GM19397 (cell line): Measurements from ENCODE around the gene BBLN.
"Not testable (repeated sequence)": the region's sequence is repeated elsewhere in the genome, so short reads cannot be mapped to it uniquely, and the experiment has no call there.

ENCODE experiments used
- ATAC-seq: cut with Tn5 transposase; IDR thresholded peaks from one replicate; pipeline ENCODE4 v1.9.1; 2021; ENCODE audit warnings: mild to moderate bottlenecking, moderate library complexity; ENCODE audit not compliant: unreplicated experiment

BBLN gene

DNA sequence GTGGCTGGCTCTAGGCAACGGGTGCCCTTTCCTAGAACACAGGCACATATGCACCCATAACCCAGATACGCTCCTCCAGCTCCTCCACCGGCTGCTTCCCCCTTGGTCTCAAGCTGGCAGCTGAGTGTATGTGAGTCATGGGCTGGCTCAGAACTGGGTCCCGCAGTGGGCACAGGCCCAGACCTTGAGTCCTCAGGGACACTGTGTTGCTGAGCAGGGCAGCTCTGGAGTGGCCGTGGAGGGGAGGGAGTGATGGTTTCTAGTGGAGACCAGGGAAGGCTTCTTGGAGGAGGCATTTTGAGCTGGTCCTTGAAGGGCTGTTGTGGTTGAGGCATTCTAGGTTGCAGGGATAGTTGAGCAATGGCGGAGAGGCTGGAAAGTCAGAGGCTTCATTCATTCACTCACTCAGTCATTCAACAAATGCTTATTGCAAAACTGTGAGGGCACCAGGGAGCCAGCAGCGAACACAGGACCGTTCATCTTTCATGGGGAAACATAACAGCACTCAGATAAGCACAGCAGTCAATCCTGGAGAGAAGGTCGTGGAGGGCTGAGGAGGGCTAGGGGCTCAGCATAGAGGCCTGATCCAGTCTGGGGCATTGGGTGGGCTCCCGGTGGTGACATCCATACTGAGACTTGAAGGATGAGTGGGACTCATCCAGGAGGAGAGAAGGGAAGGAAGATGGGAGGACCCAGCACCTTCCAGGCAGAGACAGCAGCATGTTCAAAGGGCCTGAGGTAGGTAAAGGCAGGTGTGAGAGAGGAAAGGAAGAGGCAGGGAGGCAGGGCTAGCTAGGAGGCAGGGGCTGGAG lies 2.4 kb downstream of the BBLN start:
- no peak for ATAC-seq

DNA sequence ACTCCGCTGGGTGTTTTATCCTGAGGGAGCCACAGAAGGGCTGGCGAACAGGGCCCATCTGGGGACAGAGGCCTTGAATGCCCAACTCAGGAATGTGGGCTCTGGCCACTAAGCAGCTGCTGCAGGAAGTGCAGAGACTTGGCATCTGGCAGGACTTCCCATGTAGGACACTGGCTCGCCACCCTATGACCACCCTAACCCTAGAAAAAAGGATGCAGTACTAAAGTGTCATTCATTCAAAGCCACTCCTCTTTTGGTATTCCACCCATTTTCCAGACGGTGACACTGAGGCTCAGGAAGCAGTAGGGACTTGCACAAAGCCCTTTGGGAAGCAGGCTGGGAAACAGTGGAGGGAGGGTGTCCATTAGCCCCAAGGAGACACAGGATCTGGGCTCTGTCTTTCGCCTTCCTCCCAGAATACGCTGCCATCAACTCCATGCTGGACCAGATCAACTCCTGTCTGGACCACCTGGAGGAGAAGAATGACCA lies 3.0 kb downstream of the BBLN start:
- no peak for ATAC-seq

DNA sequence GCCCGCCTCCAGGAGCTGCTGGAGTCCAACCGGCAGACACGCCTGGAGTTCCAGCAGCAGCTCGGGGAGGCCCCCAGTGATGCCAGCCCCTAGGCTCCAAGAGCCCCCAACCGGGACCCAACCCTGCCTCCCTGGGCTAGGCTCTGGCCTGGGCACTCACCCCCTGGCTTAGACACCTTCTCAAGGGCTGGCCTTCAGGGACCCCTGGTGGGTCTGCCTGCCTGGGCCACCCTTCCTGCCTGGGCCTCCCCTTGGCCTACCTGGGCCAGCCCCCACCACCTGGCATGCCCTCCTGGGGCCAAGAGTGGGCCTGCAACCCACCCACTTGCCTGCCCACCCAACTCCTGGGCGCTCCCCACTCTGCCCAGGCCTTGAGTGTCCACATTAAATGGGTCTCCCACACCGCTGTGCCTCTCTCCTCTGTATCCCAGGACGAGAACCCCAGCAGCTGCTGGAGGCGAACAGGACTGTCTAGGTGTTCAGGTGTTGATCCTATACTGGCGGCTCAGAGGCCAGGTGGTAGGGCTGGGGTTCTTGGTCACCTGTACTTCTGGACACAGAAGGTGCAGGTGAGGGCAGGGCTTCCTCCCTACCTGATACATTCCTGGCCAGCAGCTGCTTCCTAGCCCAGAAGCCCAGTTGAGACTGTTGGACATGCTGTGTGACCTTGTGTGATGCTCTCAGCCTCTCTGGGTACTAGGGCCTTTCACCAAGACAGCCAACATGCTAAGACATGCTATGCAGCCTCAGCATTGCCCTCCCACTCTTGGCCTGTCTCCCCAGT lies 3.6 kb downstream of the BBLN start:
- ATAC-seq = no peak

DNA sequence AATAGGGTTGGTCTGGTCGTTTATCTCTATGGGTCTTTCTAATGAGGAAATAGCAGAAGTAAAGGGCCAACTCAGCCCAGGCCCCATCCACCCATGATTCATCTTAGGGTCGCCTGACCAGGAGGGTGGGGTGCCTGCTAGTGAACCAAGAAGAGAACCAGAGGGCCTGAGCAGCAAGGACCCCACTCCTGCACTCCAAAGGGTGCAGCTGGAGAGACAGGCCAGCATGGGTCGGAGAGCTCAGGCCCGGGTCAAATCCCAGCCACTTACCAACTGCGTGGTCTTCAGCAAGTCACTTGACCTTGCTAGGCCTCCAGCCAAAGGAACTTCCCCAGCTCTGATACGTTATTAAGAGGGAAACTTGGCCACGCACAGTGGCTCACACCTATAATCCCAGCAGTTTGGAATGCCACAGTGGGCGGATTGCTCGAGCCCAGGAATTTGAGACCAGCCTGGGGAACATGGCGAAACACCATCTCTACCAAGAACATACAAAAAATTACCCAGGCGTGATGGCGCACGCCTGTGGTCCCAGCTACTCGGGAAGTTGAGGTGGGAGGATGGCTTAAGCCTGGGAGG lies 4.3 kb downstream of the BBLN start:
- ATAC-seq = no peak

DNA sequence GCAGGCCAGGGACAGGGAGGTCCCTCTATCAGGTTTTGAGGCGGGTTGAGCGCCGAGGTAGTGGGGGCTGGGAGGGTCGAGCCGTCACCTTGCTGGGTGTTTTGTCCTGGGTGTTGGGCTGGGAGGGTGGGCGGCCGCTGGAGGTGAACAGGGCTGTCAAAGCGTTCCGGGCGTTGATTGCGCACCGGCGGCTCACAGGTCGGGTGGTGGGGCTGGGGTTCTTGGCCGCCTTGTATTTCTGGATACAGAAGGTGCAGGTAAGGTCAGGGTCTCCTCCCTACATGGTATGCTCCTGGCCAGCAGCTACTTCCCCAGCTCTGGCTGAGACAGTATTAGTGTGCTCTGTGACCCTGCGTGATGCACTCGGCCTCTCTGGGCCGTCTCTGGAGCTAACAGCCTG lies 6.1 kb downstream of the BBLN start:
- no peak for ATAC-seq

DNA sequence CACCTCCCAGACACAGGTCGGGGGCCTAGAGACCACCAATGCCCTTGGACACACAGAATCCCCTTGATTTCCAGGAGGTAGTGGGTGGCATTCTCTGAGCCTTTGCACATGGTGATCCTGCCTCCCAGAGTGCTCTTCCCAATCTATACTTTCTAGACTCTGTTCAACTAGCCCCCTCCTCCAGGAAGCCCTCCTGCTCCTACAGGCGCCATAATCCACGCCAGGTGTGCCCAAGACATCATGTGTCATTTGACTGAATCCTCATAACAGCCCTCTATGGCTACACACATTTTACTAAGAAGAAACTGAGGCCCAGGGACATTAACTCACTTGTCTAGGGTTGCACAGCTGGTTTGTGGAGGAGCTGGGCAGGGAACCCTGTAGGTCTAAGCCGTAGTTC lies 7.1 kb downstream of the BBLN start:
- no peak for ATAC-seq

DNA sequence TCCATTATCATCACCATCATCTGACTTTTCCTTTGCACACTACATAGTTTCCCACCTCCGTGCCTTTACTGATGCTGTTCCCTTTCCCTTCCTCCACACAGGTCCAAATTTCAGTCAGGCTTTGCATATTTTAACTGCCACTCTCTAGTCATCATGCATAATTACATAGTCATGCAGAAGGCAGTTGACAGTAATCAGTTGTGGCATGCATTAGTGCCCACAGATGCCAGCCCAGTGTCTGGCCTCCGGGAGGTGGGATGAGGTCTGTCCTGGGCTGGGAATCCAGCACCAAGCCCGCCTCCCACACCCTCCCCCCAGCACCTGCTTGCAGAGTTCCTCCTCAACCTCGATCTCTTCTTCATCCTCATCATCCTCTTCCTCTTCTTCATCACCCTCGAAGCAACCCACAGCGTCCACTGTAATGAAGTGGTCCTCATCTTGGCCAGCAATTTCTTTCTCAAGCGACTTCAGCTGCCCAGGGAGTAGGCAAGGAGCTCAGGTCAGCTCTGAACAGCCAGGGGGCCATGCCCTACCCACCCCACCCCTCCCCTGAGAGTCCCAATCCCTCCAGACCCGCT lies 8.8 kb downstream of the BBLN start:
- ATAC-seq = no peak

DNA sequence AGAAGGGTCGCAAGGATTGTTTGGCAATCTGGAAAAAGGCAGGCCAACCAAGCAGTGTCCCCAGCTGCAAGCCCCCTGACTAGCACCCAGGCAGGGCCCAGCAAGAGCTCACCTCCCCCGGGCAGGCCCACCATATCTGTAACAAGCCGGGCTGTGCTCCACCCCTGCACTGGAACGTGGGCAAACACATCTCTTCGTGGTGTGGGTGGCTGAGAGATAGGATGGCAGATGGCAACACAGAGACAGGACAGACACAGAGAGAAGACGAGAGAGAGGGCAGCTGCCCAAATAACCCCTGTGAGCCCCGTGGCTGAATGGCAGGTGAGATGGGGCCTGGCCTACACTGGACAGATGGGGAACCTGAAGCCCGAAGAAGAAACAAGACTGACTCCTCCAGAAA lies 9.4 kb downstream of the BBLN start:
- no peak for ATAC-seq

DNA sequence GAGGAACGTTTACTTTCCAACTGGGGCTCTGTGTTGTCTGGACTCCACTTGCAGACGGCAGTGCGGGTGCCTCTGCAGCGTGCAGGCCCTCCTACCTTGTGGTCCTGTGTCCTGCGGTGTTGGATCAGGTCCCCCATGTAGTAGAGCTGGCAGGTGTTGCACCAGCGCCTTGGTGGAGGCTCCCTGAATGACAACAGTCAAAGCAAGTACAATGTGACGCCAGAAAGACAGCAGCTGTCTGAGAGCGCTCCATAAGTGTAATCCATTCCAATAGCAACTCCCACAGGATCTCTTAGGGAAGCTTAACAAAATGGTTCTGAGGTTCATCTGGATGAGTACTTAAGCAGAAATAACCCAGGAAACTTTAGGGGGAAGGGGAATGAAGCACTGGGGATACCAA lies 9.9 kb downstream of the BBLN start:
- ATAC-seq = no peak

DNA sequence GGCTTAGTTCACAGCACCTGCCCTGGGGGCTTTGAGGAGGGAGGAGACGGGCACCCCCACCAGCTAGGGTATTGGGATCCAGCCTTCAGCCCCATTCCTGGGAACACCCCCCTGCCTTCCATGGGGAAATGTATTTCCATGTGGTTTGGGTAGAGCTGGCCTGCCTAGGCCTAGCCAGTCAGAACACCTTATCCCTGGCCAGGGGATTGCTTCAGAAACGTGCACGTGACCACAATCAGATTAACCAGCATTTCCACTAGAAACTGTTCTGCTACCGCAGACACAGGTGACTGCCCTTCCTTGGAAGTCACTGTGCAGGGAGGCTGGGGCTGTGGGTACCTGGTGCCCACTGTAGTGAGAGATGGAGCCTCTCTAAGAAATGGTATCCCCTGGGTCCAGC lies 14.0 kb downstream of the BBLN start:
- ATAC-seq = no peak

DNA sequence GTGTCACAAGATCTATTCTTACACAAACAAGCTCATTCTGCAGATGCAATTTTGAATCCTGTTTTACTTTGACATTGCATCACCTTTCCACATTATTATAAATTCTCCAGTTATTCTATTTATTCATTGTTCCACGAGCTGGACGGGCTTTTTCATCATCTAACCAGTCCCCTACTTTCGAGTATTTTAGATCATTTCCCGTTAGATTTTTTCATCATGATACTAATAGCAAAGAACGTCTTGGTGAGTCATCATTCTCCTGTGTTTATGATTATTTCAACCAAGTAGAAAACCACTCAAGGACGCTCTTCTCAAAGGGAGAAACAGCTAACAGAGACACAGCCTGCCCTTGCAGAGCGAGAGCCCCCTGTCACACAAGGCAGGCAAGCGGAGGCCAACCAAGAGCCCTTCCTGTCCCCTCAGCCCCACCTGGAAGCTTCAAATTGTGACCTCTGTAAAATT lies 15.1 kb downstream of the BBLN start:
- ATAC-seq = no peak

DNA sequence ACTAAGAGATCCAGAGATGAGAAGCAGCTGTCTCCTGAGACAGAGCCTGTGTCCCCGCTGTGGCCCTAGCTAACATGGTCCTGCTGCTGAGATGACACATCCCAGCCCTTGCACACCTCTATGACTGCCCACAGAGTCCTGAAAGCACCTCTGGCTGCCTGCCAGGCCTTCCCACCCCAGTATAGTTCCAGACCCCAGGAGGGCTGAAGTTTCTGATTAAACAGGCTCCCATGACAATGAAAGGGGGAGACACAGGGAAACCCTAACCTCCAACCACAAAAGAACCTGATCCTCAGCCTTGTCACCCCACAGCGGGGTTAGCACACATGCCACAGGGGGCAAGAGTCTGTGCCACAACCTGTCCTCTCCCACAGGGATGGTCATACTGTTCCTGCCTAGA lies 15.7 kb downstream of the BBLN start:
- no peak for ATAC-seq

DNA sequence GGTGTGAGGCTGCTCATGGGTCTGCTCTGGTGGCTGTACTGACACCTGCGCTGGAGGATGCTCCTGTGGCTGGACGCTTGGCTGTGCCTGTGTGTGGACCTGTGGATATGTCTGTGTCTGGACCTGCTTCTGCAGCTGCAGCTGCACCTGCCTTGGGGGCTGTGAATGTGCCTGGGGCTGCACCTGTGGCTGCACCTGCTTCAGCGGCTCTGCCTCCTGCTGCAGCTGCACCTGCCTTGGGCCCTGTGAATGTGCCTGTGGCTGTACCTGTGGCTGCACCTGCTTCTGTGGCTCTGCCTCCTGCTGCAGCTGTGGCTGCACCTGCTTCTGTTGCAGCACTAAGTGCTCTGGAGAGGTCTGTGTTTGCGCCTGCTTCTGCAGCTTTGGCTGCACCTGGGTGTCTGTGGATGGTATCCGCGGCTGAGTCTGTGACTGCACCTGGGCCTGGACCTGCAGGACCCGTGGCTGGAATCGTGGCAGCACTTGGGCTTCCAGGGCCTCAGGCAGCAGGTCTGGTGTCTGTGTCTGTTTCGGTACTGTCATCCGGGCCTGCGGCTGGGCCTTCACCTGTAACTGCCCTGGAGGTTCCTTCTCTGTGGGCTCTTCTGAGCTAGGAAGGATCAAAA lies 18.9 kb downstream of the BBLN start:
- ATAC-seq = no peak

DNA sequence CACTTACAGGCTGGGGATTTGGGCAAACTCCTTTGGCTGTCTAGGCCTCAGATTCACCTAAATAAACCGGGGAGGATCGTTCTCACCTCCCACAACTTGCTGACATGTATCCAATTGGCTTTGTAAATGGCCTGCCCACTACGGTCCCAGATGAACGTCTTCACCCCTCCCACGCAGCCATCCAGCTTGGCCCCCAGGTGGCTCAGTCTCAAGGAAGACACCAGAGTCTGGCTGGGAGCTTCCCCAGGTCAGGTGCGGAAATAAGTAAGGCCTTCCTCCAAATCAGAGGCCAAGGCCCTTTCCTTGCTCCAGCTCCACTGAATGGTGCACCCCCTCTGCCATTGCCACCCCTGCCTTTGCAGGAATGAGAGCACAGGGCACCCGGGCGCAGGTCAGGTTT lies 19.9 kb downstream of the BBLN start:
- no peak for ATAC-seq

DNA sequence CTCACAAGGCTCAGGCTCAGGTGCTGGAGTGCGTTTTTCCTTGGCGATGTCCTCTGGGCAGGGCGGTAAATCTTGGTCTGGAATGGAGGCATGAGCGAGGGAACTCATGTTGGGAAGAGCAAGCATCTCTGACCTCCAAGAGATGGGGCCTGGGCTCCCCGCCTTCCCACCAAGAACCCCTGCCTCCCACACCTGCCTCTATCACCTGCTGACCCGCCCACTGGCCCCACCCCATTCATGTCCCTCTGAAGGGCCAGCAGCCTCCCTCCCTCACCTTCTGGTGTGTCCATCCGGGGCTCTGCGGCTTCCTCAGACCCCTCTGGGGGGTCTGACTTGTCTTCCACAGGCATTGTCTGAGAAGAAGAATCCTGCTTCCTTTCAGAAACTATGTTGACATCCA lies 20.4 kb downstream of the BBLN start:
- ATAC-seq = no peak

DNA sequence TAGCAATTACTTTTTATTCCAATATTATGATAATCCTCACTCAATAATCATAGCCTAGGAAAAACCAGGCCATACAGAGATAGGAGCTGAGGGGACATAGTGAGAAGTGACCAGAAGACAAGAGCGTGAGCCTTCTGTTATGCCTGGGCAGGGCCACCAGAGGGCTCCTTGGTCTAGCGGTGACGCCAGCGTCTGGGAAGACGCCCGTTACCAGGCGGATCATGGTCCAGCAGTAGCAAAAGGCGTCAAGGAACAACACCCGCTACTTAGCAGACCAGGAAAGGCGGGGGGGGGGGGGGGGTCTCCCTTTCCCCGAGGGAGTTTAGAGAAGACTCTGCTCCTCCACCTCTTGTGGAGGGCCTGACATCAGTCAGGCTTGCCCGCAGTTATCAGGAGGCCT lies 21.4 kb downstream of the BBLN start:
- not testable (repeated sequence) for ATAC-seq

DNA sequence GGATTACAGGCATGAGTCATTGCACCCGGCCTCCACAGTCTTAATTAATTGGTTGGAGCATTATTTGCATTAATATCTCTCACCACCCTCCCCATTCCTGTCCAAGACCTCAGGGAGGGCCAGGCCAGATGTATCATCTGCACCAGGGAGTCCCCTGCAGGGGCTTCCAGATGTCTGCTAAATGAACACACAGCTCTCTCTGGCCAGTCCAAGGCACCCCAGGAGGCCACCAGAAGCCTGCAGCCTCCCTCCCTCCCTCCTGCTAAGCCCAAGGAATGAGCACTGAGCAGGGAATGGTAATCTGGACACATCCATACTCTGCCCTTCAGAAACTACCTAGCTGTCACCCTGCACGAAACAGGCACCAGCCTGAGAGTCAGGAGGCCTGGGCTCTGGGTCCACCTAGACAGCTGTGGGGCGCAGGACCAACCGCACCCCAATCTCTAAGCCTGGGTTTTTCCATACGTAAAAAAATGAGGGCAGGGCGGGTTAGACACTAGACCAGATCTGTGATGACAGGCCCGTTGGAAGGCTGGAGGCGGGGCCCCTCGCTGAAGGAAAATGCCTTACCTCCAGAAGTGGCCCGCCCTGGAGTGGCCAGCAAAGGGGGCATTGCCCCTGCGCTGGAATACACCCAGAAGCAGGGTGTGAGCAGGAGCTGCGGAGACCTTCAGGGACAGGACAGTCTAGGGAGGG lies 23.0 kb downstream of the BBLN start:
- ATAC-seq = no peak

DNA sequence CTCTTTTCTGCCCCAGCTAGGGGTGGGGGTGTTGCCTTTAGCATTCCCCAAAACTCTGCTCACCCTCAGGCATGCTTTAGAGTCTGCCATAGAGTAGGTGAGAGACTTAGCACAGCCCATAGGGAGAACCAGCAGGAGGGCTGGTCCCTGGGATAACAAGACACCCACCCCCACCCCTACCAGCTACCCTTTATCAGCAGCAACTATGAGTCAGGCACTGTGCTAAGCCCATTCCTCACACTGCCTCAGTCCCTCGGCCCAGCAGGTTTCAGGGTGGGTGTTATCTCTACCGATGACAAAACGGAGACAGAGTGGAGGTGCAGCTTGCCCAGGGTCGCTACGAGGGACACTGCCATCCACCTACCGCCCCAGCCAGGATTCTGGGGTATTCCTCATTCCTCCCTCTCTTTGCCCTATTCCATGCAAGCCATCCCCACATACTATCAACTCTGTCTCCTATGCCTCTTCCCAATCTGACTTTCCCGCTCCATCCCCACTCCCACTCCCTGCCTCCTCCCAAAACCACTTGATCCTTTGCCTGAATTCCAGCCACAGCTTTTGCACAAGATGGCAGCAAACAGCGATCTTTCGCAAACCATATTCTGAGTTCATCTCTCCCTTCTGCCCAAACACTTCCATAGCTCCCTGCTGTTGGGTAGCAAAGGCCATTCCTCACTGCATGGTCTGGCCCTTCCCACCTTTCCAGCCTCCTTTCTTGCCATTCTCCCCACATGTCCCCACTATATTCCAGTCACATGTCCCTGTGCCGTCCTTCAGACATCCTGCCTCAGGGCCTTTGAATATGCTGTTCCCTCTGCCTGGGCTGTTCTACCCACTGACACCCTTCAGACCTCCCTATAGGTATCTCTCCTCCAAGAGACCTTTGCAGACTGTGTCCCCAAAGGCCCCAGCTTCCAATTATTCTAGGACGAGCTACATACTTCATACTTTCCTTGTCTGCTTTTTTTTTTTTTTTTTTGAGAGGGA lies 26.2 kb downstream of the BBLN start:
- ATAC-seq = no peak

DNA sequence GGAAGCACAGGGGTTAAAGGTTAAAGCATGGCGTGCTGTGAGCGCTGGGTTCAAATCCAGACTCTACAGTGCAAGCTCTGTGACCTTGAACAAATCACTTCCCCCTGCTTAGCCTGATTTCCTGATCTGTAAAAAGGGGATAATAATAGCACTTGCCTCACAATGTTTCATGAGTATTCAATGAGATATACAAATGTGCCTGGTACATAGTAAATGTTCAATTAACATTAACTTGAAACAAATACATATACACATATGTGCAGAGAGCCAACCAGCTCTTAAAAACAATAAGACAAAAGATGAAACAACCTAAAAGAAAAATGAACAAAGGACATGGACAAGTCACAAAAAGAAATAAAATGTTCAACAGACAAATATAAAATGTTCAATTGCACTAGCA lies 27.3 kb downstream of the BBLN start:
- ATAC-seq = no peak
